HG03159 (cell line): Measurements from ENCODE around the gene RASSF7.
"Not testable (repeated sequence)": the region's sequence is repeated elsewhere in the genome, so short reads cannot be mapped to it uniquely, and the experiment has no call there.

ENCODE experiments used
- ATAC-seq: cut with Tn5 transposase; IDR thresholded peaks from one replicate; pipeline ENCODE4 v1.9.1; 2021; ENCODE audit warnings: mild to moderate bottlenecking, moderate library complexity; ENCODE audit not compliant: unreplicated experiment

Gene RASSF7

DNA sequence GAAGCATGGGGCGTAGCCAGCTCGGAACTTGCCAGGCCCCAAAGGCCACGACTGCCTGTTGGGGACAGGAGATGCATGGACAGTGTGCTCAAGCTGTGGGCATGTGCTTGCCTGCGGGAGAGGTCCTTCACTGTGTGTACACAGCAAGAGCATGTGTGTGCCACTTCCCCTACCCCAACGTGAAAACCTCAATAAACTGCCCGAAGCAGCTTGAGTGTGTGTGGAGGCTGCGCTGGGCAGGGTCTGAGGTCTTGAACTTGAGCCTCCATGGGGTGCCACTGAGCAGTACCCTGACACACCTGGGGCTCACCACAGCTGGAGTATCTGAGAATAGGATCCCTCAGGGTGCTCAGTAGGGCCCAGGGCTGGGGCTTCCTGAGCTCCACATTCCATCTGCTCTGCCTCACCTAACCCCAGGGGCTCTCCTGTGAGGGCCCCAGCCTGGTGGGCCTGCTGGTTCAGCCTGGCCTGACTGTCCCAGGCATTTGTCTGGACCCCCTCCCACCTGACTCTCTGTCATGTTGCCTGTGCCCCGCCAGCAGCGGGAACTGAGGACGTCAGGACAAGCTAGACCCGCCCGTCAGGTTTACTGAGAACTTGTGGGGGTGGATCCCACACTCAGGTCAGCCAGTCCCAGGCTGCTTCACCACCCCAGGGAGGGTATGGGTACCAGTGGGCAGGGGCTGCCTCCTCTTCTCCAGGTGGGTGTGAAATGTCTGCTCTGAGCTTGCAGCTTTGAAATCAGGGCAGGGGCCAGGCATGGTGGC lies 3.2 kb downstream of the RASSF7 start:
- ATAC-seq: no peak

DNA sequence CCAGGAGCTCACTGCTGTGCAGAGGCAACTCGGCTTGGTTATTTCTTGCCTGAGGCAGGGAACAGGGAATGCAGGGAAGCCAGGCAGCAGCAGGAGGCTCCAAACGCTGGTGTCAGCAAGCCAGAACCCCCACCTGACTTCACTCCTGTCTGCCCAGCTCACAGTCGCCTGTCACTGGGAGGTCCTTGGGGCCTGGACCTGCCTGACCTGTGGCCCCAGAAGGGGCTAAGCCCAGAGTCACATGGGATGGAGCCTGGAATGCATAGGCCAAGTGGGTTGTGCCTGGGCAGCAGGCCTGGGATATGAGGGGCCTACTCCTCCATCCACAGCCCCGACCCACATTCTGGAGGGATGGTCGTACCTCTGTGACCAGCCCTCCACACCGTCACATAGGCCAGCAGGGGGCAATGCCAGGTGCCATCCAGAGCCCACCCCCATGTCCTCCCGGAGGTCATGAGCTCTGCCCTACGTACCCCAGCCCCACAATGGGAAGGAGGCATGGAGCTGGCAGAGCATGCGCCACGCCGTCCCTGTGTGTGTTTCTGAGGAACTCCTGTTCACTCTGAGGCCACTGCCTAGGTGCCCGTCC lies 5.2 kb downstream of the RASSF7 start:
- no peak for ATAC-seq

DNA sequence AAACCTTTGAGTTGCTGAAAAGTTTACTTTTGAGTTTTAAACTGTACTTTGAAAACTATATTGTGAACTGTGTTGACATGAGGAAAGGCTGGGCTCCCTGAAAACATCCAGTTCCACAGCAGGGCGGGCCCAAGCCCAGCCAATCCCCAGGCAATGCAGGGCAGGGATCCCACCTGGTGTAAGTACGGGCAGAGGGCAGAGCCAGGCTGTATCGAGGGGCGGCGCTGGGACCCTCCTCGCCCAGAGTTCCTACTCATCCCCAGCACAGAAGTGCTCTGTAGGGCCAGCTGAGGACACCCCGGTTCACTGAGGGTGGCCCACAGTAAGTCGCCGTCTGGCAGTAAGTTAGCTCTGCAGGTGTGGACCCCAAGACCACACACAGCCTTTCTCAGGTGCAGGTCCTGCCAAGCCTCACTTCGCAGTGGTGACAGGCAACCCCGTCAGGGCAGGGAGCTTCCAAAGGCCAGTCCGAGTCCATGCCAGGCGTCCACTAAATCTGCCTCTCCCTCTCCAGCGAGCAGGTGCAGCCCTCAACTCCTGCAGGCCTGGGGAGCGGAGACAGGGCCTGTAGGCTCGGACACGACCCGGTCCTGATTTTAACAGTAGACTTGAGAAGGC lies 6.3 kb downstream of the RASSF7 start:
- no peak for ATAC-seq

DNA sequence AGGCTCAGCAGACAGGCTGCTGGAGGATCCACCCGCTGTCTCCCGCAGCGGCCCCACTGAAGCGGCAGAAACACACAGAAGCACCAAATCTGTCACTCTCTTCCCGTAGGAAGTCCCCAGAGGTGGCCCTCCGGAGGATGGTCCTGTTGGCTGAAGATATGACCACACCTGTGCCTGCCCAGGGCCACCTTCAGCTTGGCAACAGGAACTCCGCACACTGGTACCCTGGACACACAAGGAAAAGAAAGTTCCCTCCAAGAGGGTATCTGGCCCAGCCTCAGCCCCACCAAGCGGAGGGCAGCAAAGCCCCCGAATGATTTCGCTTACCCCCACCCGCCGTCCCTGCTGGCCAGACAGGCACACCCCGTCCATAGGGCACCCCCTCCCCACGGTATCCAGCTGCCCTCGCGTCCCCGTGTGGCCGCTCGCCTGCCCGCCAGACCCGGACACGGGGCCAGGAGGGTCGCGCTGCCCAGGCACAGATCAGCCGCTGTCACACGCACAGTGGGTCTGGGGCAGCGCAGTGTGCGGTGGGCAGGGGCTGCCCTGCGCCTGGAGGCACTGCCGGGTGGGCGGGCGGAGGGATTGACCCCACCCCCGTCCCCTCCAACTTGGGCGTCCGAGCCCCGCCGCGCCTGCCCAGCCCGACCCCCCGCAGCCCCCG lies 7.0 kb downstream of the RASSF7 start:
- peak; percentile 2 for ATAC-seq

DNA sequence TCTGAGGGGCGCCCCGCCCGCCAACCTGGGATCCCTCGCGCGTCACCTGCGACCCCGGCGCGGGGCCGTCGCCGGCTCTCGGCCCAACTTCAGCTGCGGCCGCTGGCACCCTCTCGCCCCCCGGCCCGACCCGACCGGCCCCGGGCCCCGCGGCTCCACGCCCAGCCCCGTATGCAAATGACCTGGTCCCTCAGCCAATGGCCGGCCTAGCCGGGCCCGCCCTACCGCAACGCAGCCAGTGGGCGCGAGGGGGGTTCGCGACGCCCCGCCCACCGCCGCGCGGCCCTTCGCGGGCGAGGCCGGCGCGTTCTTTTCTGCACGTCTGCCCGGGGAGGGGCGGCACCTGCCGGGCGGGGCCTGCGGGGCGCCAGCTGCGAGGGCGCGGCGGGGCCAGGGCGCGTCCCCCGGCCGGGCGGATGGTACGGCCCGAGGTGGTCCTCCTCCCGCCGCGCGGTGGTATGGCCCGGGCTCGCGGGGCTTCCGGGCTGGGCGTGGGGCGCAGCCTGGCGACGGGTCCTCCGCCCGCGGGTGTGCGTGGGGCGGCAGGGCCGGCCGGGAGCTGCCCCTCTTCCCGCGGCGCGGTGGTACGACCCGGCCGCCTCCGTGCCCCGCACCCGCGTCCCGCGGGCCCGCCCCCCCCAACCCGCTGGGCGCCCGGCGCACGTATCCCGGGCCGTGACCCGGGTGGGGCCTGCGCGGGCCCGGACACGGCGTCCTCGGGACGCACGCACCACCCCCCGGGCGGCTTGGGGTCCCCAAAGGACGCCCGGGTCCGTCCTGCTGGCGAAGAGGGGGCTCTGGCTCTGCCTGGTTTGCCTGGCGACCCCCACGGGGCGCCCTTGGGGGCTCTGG lies 7.8 kb downstream of the RASSF7 start:
- ATAC-seq: peak; percentile 87

DNA sequence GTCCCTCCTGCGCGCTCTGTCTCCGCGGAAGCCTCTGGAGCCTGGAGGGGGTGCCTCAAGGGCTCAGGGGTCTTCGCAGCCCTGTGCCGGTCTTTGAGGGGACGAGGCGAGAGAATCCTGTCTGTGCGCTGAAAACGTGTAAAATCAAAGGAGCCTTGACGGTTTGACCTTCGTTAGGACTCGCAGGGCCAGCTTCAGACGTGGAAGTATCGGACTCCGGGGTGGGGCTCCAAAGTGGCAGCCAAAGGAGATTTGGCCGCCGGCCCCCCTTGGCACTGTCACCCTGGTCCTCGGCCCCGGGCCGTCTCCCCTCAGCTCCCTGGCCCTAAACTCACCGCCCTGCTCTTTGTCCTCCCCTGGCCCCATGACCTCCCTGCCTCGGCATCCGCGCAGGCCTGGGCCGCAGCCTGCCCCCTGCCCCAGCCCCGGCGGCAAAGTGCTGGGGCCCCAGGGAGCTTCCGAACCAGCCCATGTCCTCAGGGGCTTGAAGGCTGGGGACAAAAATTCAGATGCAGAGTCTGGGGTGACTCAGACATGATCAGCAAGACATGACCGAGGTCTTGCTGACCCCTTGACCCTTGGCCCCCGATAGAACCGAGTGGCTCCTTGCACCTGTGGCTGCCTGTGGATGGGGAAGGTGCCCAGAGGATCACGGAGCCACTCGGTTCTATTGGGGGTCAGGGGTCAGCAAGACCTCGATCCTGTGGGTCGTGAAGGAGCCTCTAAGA lies 8.6 kb downstream of the RASSF7 start:
- peak; percentile 1 for ATAC-seq

DNA sequence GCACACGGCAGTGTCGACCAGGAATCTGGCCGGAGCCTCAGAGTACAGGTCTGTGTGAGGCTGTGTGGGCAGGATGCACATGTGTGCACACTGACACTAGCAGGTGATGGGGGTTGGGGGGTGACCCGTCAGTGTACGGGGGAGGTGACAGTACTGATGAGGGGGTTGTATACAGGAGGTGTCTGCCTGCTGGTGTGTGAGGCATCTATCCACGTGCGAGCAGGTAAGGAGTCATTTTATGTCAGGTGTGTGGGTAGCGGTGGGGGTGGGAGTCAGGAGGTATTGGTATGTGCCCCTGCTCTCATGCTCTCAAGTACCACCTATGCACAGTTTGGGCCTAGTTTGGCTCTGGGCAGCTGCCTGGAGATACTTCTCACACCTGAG lies 11.0 kb downstream of the RASSF7 start:
- ATAC-seq: no peak

DNA sequence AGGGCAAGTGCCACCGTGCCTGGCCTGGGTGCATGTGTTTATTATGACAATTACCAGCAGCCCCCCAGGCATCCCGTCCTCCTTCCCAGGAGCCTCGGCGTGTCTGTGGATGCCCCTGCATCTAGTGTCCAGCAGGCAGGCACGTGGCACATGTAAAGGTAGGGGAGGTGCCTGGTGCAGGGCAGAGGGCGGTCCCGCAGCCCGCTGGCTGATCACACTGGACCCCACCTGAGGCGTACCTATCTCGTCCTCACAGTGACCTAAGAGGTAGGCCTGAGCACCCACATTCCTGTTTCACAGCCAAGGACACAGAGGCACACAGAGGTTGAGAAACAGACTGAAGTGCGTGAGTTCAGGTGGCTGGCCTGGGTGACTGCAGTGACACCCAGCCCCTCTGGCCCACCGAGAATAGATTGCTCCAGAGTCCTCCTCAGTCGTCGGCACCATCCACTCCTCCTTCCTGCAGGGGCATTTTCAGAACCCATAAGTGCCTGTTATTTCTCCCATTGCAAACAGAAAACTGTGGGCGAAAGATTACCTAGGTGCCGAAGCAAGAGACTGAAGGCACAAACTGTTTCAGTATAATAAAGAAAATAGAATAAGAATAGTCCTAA lies 12.5 kb downstream of the RASSF7 start:
- no peak for ATAC-seq

DNA sequence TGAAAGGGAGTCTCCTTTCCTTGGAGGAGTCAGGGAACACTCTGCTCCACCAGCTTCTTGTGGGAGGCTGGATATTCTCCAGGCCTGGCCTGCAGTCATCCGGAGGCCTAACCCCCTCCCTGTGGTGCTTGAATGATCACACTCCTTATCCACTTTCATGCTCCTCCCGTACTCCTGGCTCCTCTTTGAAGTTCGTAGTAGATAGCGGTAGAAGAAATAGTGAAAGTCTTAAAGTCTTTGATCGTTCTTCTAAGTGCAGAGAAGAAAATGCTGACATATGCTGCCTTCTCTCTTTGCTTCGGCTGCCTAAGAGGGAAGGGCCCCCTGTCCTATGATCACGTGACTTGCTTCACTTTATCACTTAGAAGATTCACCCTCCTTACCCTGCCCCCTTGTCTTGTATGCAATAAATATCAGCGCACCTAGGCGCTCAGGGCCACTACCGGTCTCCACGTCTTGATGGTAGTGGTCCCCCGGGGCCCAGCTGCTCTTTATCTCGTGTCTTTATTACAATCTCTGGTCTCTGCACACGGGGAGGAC lies 13.3 kb downstream of the RASSF7 start:
- not testable (repeated sequence) for ATAC-seq

DNA sequence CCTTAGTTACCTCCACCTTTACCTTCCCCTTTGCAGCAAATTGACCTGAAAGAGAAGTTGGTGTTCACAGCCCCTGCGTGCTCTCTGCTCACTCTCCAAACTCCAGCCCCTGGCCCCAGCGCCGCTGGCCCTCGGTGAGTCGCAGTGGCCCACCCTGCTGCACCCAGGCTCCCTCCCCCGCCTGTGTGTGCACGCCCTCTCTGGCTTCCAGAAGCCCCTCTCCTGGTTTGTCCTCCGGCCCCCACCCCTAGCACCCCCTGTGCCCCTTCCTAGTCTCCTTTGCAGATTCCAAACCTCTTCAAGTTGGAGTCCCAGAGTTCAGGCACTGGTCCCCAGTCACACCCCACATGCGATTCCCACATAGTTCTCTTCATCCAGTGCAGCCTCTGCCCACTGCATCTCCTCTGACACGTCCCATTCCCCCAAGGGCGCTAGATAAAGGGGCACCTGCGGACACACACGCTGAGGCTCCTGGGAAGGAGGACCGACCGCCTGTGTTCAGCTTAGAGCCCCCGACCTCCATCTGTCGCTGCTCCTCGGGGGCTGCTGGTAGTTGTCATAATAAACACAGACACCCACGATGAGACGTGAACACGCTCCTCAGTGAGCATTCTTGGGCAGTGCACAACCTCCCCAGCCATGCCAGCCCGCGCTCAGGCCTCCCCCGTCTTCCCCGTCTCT lies 14.0 kb downstream of the RASSF7 start:
- no peak for ATAC-seq

DNA sequence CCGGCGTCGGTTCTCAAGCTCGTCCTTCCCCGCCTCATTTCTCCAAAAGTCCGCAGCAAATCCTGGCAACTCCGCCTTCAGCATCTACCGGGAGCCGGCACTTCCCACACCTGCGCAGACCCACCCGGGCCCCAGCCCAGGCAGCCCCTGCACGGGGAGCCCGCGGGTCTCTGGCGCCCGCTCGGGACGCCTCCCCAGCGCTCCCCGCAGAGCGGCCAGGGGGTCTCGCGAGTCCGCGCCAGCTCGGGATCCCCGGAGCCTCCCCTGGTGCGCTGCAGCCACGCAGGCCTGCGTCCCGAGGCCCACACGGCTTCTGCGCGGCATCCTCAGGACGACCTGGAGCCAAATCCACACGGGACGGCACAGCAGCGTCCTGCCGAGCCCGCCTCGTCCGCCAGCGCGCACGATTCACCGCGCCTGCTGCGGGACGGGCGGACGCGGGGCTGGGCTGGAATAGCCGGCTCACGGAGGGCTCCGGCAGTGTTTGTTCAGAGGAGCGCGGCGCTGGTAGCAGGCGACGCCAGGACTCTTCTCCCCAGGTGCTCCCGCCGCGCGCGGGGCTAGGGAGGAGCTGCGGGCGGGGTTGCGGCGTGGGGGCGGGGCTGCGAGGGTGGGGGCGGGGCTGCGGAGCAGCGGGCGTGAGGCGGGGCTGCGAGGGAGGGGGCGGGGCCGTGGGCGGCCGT lies 14.7 kb downstream of the RASSF7 start:
- ATAC-seq: peak; percentile 35

DNA sequence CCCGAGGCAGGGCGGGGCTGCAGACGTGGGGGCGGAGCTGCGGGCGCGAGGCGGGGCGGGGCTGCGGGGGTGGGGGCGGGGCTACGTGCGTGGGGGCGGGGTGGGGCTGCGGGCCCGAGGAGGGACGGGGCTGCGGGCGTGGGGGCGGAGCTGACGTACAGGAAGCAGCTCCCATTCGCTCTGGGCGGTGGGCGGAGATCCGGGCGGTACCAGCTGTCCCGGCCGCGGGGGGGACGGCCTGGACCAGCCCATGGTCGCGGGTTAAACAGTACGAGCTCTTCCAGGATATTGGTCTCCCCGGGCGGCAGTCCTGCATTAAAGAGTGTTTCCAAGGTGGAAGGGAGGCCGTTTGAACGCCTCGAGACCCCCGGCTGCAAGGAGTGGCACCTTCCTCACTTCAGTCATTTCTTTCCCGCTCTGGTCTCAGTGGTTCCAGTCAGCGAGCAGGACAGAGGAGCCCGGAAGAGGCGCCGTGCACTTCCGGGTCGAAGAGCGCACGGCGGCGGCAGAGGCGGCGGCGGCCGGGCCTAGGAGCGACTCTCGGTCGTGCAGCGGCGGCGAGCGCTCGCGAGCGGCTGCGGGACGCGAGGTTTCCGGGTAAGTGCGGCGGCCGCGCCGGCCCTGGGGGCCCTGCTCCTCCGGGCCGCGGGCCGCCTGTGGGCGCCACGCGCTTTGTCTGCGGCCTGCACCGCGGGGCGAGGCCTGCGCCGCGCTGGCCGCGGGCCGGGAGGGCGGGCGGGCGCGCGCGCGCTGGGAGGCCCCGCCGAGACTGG lies 15.4 kb downstream of the RASSF7 start, which contains the start of gene PHRF1:
Gene PHRF1 (plus strand): TSS at position 475 of the 773 bp plus-strand sequence. CDS start 5,043 bp downstream, outside the sequence.
- peak; percentile 80 for ATAC-seq

DNA sequence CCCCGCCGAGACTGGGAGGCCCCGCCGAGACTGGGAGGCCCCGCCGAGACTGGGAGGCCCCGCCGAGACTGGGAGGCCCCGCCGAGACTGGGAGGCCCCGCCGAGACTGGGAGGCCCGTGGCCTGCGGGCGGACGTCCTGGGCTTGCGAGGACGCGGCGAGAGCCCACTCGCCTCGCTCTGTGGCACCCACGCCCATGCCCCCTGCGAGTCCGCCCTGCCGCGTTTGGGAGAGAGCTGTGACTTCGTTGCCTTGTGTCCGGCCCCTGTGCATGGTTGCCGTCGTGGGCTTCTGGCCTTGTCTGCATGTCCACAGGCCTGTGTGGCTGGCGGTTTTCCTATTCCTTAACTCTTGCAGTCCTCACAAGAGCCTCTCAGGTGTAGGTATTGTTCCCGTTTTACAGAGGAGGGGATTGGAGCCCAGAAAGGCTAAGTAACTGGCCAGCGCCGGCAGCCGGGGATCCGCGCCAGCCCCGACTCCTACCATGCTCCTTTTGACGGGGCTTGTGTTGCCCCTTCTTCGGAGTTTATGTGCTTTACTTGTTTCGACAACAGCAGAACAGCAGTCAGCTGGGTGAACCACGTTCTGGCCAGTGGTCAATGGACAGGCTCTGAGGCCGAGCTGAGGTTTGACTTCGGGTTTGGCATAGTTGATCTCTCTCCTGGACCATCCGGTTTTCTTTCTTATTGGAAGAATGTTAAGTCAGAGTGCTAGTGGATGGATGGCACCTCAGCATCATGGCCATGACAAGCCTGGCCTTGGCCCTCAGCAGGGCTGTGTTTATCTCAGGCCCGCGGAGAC lies 16.2 kb downstream of the RASSF7 start:
- ATAC-seq: no peak

DNA sequence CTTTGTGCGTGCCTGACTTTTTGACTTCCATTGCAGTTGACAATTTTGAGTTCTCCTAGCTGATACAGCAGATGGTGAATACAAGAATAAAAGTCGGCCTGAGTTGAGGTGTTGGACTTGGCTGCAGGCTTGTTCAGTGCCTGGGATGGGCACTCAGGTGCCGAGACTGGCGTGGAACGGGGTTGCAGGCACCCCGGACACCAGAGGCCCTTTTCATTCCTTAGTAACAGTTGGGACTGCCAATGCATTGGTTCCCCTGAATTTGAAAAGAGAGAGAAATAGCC lies 16.8 kb downstream of the RASSF7 start:
- ATAC-seq: no peak

DNA sequence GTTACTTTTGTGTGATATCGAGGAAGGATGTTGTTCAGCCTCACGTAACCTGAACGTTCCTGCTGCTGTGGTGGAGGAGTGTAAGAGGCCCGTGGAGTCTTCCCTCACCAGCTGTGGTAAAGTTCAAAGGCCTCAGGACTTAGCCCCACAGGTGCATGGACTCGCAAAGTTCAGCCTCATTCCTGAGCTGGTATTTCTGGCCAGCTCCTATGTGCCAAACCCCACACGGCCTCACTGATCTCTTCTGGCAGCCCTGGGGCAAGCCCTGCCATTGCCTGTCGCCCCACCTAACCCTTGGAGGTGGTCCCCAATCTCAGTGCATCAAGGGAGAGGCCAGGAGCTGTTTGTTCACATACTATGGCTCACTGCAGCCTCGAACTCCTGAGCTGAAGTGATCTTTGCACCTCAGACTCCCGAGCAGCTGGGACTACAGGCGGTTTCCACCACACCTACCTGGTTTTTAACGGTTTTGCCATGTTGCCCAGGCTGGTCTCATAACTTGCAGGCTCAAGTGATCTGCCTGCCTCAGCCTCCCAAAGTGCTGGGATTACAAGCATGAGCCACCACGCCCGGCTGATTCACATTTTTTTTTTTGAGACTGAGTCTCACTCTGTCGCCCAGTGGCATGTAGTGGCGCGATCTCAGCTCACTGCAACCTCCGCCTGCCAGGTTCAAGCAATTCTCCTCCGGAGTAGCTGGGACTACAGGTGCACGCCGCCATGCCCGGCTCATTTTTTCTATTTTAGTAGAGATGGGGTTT lies 17.7 kb downstream of the RASSF7 start:
- ATAC-seq: no peak
